Nephron (organoid): Measurements from ENCODE around the gene SUV39H1.

ENCODE experiments used
- H3K27ac Mint-ChIP-seq, 3 experiments: 2 replicates each; pipeline ENCODE4 v1.8.0; 2020; ENCODE audit warnings: mixed read lengths in 3 of 3, mild to moderate bottlenecking in 2 of 3, moderate library complexity in 1 of 3
- H3K27me3 Mint-ChIP-seq: 2 replicates; pipeline ENCODE4 v1.8.0; 2021; ENCODE audit warnings: low read depth, mild to moderate bottlenecking, moderate library complexity, mixed read lengths
- H3K36me3 Mint-ChIP-seq: 2 replicates; pipeline ENCODE4 v1.8.0; 2020; ENCODE audit warnings: low read depth, mixed read lengths
- H3K4me1 Mint-ChIP-seq: 2 replicates; pipeline ENCODE4 v1.8.0; 2020; ENCODE audit warnings: mixed read lengths
- H3K4me3 Mint-ChIP-seq, 3 experiments: 2 replicates each; pipeline ENCODE4 v1.8.0; 2020; ENCODE audit warnings: mild to moderate bottlenecking in 3 of 3, mixed read lengths in 3 of 3, moderate library complexity in 2 of 3
- H3K9me3 Mint-ChIP-seq: 2 replicates; pipeline ENCODE4 v1.8.0; 2020; ENCODE audit warnings: mixed read lengths
- CTCF ChIP-seq, 3 experiments: fragments of 200-600 bp; sonication (generic); IDR thresholded peaks; one replicate each; pipeline ENCODE4 v1.5.0; 2021; ENCODE audit warnings: antibody characterized with exemption in 3 of 3; ENCODE audit not compliant: unreplicated experiment in 3 of 3

The SUV39H1 gene

GRCh38 chrX:48726596-48726995 lies 30.1 kb downstream of the SUV39H1 start:
- TF ChIP-seq CTCF (IDR thresholded peaks at IDR 0.05; ENCODE audit: unreplicated experiment in 3 of 3) = no peak
- Mint-ChIP-seq H3K27me3 (no peaks in the 10 kb centered on the region), H3K4me3 (no peak overlapping the region), H3K9me3 (peaks cover 2% of the 10 kb centered on the region), H3K36me3 (no peaks in the 10 kb centered on the region), H3K27ac (no peak overlapping the region), H3K4me1 (no peaks in the 10 kb centered on the region)

- TF ChIP-seq CTCF (IDR thresholded peaks at IDR 0.05; ENCODE audit: unreplicated experiment in 3 of 3) = no peak
- no peaks in the 10 kb centered on the region for H3K27me3 Mint-ChIP-seq
- H3K4me1 Mint-ChIP-seq = no peaks in the 10 kb centered on the region
- H3K9me3 Mint-ChIP-seq = peaks cover 6% of the 10 kb centered on the region
- no peak overlapping the region for H3K4me3 Mint-ChIP-seq
- H3K36me3 Mint-ChIP-seq = no peaks in the 10 kb centered on the region
- H3K27ac Mint-ChIP-seq = no peak overlapping the region
These were observed 32.1 kb downstream of the SUV39H1 start for GRCh38 chrX:48728653-48729052.

GRCh38 chrX:48736303-48736702 lies 39.8 kb downstream of the SUV39H1 start:
- Mint-ChIP-seq H3K9me3 (peaks cover 8% of the 10 kb centered on the region), H3K4me1 (peaks cover 11% of the 10 kb centered on the region), H3K4me3 (peak overlapping the region; percentile 87 to 95 (median 92)), H3K27me3 (no peaks in the 10 kb centered on the region), H3K27ac (peak overlapping the region; percentile 68 to 100 (median 99)), H3K36me3 (peaks cover 4% of the 10 kb centered on the region)
- no peak for TF ChIP-seq CTCF (IDR thresholded peaks at IDR 0.05; ENCODE audit: unreplicated experiment in 3 of 3)

GRCh38 chrX:48736878-48737212 lies 40.3 kb downstream of the SUV39H1 start:
- no peak for TF ChIP-seq CTCF (IDR thresholded peaks at IDR 0.05; ENCODE audit: unreplicated experiment in 3 of 3)
- H3K4me1 Mint-ChIP-seq = peaks cover 11% of the 10 kb centered on the region
- H3K36me3 Mint-ChIP-seq = peaks cover 4% of the 10 kb centered on the region
- H3K9me3 Mint-ChIP-seq = peaks cover 10% of the 10 kb centered on the region
- peak overlapping the region; percentile 87 to 95 (median 92) for H3K4me3 Mint-ChIP-seq
- no peaks in the 10 kb centered on the region for H3K27me3 Mint-ChIP-seq
- H3K27ac Mint-ChIP-seq = peak overlapping the region; percentile 99 to 100 (median 100)

- H3K4me3 Mint-ChIP-seq = peak overlapping the region; percentile 87 to 95 (median 92)
- peaks cover 8% of the 10 kb centered on the region for H3K9me3 Mint-ChIP-seq
- peak overlapping the region; percentile 99 to 100 (median 100) for H3K27ac Mint-ChIP-seq
- no peak for TF ChIP-seq CTCF (IDR thresholded peaks at IDR 0.05; ENCODE audit: unreplicated experiment in 3 of 3)
- no peaks in the 10 kb centered on the region for H3K27me3 Mint-ChIP-seq
- peaks cover 4% of the 10 kb centered on the region for H3K36me3 Mint-ChIP-seq
- peaks cover 11% of the 10 kb centered on the region for H3K4me1 Mint-ChIP-seq
These were observed 40.8 kb downstream of the SUV39H1 start for GRCh38 chrX:48737213-48737938.

- TF ChIP-seq CTCF (IDR thresholded peaks at IDR 0.05; ENCODE audit: unreplicated experiment in 3 of 3) = no peak
- Mint-ChIP-seq H3K27ac (peak overlapping the region; percentile 99 to 100 (median 100)), H3K27me3 (no peaks in the 10 kb centered on the region), H3K4me3 (peak overlapping the region; percentile 87 to 95 (median 92)), H3K36me3 (peaks cover 4% of the 10 kb centered on the region), H3K4me1 (peaks cover 11% of the 10 kb centered on the region), H3K9me3 (peaks cover 7% of the 10 kb centered on the region)
These were observed 41.4 kb downstream of the SUV39H1 start for GRCh38 chrX:48737940-48738339.
